ENCODE results near the gene NUDT16. TPM values are rescaled to one million over a fixed set of nuclear protein-coding genes. Genes with fewer than 3 reads are reported as not detected.

NUDT16 gene
- total RNA-seq, 1 donor from 2014 or later, result 47.2 TPM

- H3K4me3 ChIP-seq, result no peak overlapping the region
- intact Hi-C loops (cut with DNase I), result no loop called here
- no peak for TF ChIP-seq CTCF (IDR thresholded peaks at IDR 0.05)
Observed at GRCh38 chr3:131349946-131350347, 31.6 kb upstream of the NUDT16 start.

GRCh38 chr3:131350506-131350905 is 31.1 kb upstream of the NUDT16 start:
- no peak for TF ChIP-seq CTCF (IDR thresholded peaks at IDR 0.05)
- no peaks in the 10 kb centered on the region for H3K27me3 ChIP-seq
- no peak overlapping the region for H3K27ac ChIP-seq
- no peak overlapping the region for H3K4me3 ChIP-seq
- no peaks in the 10 kb centered on the region for H3K4me1 ChIP-seq
- DNase-seq (no peak), ATAC-seq (no peak)
- no peaks in the 10 kb centered on the region for H3K36me3 ChIP-seq
- no peaks in the 10 kb centered on the region for H3K9me3 ChIP-seq
- intact Hi-C loops (cut with DNase I), result no loop called here

More at GRCh38 chr3:131349946-131350347, 31.6 kb upstream of the NUDT16 start:
- Histone ChIP-seq H3K27me3 (no peaks in the 10 kb centered on the region), H3K36me3 (no peaks in the 10 kb centered on the region), H3K4me1 (no peaks in the 10 kb centered on the region), H3K9me3 (no peaks in the 10 kb centered on the region), H3K27ac (no peak overlapping the region)
- DNase-seq (no peak), ATAC-seq (no peak)

- no peak for TF ChIP-seq CTCF (IDR thresholded peaks at IDR 0.05)
- ATAC-seq (no peak), DNase-seq (no peak)
- Histone ChIP-seq H3K27me3 (no peaks in the 10 kb centered on the region), H3K9me3 (no peaks in the 10 kb centered on the region), H3K36me3 (no peaks in the 10 kb centered on the region), H3K4me3 (no peak overlapping the region), H3K4me1 (no peaks in the 10 kb centered on the region), H3K27ac (no peak overlapping the region)
- intact Hi-C loops (cut with DNase I), result no loop called here
Observed at GRCh38 chr3:131353016-131353877, 28.3 kb upstream of the NUDT16 start.

GRCh38 chr3:131353986-131354385 is 27.6 kb upstream of the NUDT16 start:
- Histone ChIP-seq H3K27me3 (no peaks in the 10 kb centered on the region), H3K27ac (no peak overlapping the region), H3K9me3 (no peaks in the 10 kb centered on the region), H3K4me3 (no peak overlapping the region), H3K36me3 (no peaks in the 10 kb centered on the region), H3K4me1 (no peaks in the 10 kb centered on the region)
- TF ChIP-seq CTCF (IDR thresholded peaks at IDR 0.05), result no peak
- no peak for ATAC-seq
- intact Hi-C loops (cut with DNase I), result no loop called here
- no peak for DNase-seq

GRCh38 chr3:131356006-131356595 is 25.5 kb upstream of the NUDT16 start:
- ATAC-seq, result no peak

More at GRCh38 chr3:131356006-131356595, 25.5 kb upstream of the NUDT16 start:
- Histone ChIP-seq H3K4me1 (no peaks in the 10 kb centered on the region), H3K36me3 (no peaks in the 10 kb centered on the region), H3K27ac (no peak overlapping the region), H3K9me3 (no peaks in the 10 kb centered on the region), H3K27me3 (no peaks in the 10 kb centered on the region), H3K4me3 (no peak overlapping the region)
- intact Hi-C loops (cut with DNase I), result no loop called here
- no peak for DNase-seq
- no peak for TF ChIP-seq CTCF (IDR thresholded peaks at IDR 0.05)
